T-cell (primary cell): ENCODE results near the gene RSU1. TPM values are rescaled to one million over a fixed set of nuclear protein-coding genes. Genes with fewer than 3 reads are reported as not detected.

Experiments used
- ATAC-seq, 4 experiments: fragments of 200-7000 bp in 3 of 4; fragments of 150-1000 bp in 1 of 4; cut with Tn5 transposase; replicated peaks in 1 of 4; 1 replicate in 3 of 4; 2 replicates in 1 of 4; pipeline ENCODE4 v1.10.0; 2021; ENCODE audit warnings: moderate library complexity in 3 of 4, mild to moderate bottlenecking in 2 of 4, moderate number of reproducible peaks in 1 of 4
- CTCF ChIA-PET, 2 donors: fragments of 300-600 bp; sonication (Branson Sonifier 250); formaldehyde crosslinking; loops; one replicate each; lab custom pipeline; 2022; ENCODE audit warnings: antibody characterized with exemption in 2 of 2; lab: Charles Lee
- POLR2A ChIA-PET, 2 donors: fragments of 300-600 bp; sonication (Branson Sonifier 250); formaldehyde crosslinking; loops; one replicate each; lab custom pipeline; 2022; ENCODE audit warnings: antibody characterized with exemption in 2 of 2; lab: Charles Lee
- DNase-seq, 35 experiments: peaks; one replicate each; pipeline versions ENCODE4 v3.0.0 to v3.0.0-alpha.2; 2013 to 2023
- H3K27ac ChIP-seq: one replicate; pipeline ENCODE4 v1.5.1; 2013; ENCODE audit warnings: low read length
- H3K27me3 ChIP-seq, 2 experiments: replicated peaks in 1 of 2; 1 replicate in 1 of 2; 2 replicates in 1 of 2; pipeline versions ENCODE4 v1.6.1 to v1.7.0; 2013; ENCODE audit warnings: low read length in 1 of 2, mixed read lengths in 1 of 2; ENCODE audit not compliant: control insufficient read depth in 2 of 2, insufficient read depth in 2 of 2; ENCODE audit errors: extremely low read depth in 1 of 2
- H3K36me3 ChIP-seq, 2 donors: 1 replicate in 1 of 2; 2 replicates in 1 of 2; pipeline versions ENCODE4 v1.6.1 to v1.7.0; 2013; ENCODE audit warnings: low read length in 1 of 2; ENCODE audit not compliant: control insufficient read depth in 2 of 2, insufficient read depth in 1 of 2; ENCODE audit errors: extremely low read depth in 1 of 2
- H3K4me1 ChIP-seq, 2 experiments: 1 replicate in 1 of 2; 2 replicates in 1 of 2; pipeline versions ENCODE4 v1.6.1 to v1.7.0; 2013; ENCODE audit warnings: low read length in 2 of 2, mixed read lengths in 1 of 2; ENCODE audit not compliant: insufficient read depth in 2 of 2, control insufficient read depth in 1 of 2; ENCODE audit errors: extremely low read depth in 1 of 2
- H3K4me3 ChIP-seq, 2 donors: 1 replicate in 1 of 2; 2 replicates in 1 of 2; pipeline versions ENCODE4 v1.5.1 to v1.7.0; 2013; ENCODE audit warnings: mild to moderate bottlenecking in 2 of 2, low read length in 1 of 2, moderate library complexity in 1 of 2; ENCODE audit not compliant: control insufficient read depth in 1 of 2; ENCODE audit errors: extremely low read depth in 1 of 2
- H3K9me3 ChIP-seq: 2 replicates; pipeline ENCODE4 v1.7.0; 2013
- H3K27ac Mint-ChIP-seq, 2 donors: one replicate each; pipeline ENCODE4 v1.8.0; 2020 to 2021; ENCODE audit warnings: mild to moderate bottlenecking in 2 of 2, mixed read lengths in 2 of 2
- H3K27me3 Mint-ChIP-seq, 2 donors: one replicate each; pipeline ENCODE4 v1.8.0; 2021 to 2022; ENCODE audit warnings: mixed read lengths in 2 of 2
- H3K36me3 Mint-ChIP-seq: one replicate; pipeline ENCODE4 v1.8.0; 2021; ENCODE audit warnings: mixed read lengths
- H3K4me1 Mint-ChIP-seq, 3 donors: one replicate each; pipeline ENCODE4 v1.8.0; 2020 to 2022; ENCODE audit warnings: mixed read lengths in 3 of 3, mild to moderate bottlenecking in 1 of 3
- H3K4me3 Mint-ChIP-seq, 3 donors: one replicate each; pipeline ENCODE4 v1.8.0; 2020 to 2022; ENCODE audit warnings: mild to moderate bottlenecking in 3 of 3, mixed read lengths in 3 of 3, moderate library complexity in 3 of 3
- H3K9me3 Mint-ChIP-seq, 3 donors: one replicate each; pipeline ENCODE4 v1.8.0; 2020 to 2022; ENCODE audit warnings: mixed read lengths in 3 of 3
- WGBS: methylation state at CpG from one replicate; pipeline ENCODE4 v1.1.5; 2013; ENCODE audit warnings: missing lambda C conversion rate; ENCODE audit not compliant: insufficient coverage; 5-methylcytosine and 5-hydroxymethylcytosine counted together
- total RNA-seq, 35 experiments: library from RNA in 6 of 35; stranded (reverse) in 6 of 35; fragments of 120-200 nt in 1 of 35; gene quantifications; one replicate each; pipeline versions ENCODE4 v1.2.1 to v1.2.4 and lab custom pipeline; 2013 to 2026

The RSU1 gene
- total RNA-seq, 5 donors from 2014 or later (not counting 1 experiment from before 2014, with no cell fraction given), result 49.5 to 60.4 (median 58.1) TPM

- ATAC-seq (no peak), DNase-seq (no peak)
- Mint-ChIP-seq H3K4me1 (peaks cover 33 to 42% (median 34%) of the 10 kb centered on the region in 3 donors), H3K9me3 (peaks cover 0 to 4% (median 3%) of the 10 kb centered on the region in 3 donors), H3K27me3 (no peaks in the 10 kb centered on the region), H3K4me3 (no peak overlapping the region), H3K36me3 (peaks cover 50% of the 10 kb centered on the region), H3K27ac (peak overlapping the region; percentile 93 to 96)
- WGBS, result 67% methylated on average over 1 of the region's 4 CpGs
- ChIA-PET CTCF (interaction anchor here (0.8 to 1.6 kb wide), 3 partner anchors 12 to 24 kb away, joined by 3 to 4 read pairs (median 3); no protein-coding TSS in a partner anchor), POLR2A (interaction anchor here in 1 of 2 donors (1.1 kb wide), 1 partner anchor 28 kb away, joined by 4 read pairs; the partner anchor contains the start of gene RSU1)
- H3K9me3 ChIP-seq, result no peaks in the 10 kb centered on the region
- H3K27me3 ChIP-seq, result no peaks in the 10 kb centered on the region
- H3K27ac ChIP-seq, result peak overlapping the region; percentile 97
- peaks cover 2 to 6% of the 10 kb centered on the region in 2 donors for H3K36me3 ChIP-seq
- H3K4me3 ChIP-seq, result no peak overlapping the region
- peaks cover 3 to 28% of the 10 kb centered on the region in 2 experiments for H3K4me1 ChIP-seq
Observed at GRCh38 chr10:16789765-16790164, 27.5 kb downstream of the RSU1 start.

- no peak overlapping the region for H3K4me3 ChIP-seq
- no peaks in the 10 kb centered on the region for H3K9me3 ChIP-seq
- H3K4me1 Mint-ChIP-seq, result peaks cover 33 to 44% (median 34%) of the 10 kb centered on the region in 3 donors
- peaks cover 3 to 28% of the 10 kb centered on the region in 2 experiments for H3K4me1 ChIP-seq
- 100% methylated on average over 4 of the region's 7 CpGs for WGBS
- no peak overlapping the region for H3K4me3 Mint-ChIP-seq
- peaks cover 45% of the 10 kb centered on the region for H3K36me3 Mint-ChIP-seq
- peaks cover 2 to 9% of the 10 kb centered on the region in 2 donors for H3K36me3 ChIP-seq
- H3K27me3 Mint-ChIP-seq, result no peaks in the 10 kb centered on the region
- DNase-seq, result no peak
- no peaks in the 10 kb centered on the region for H3K27me3 ChIP-seq
- peak overlapping the region; percentile 97 for H3K27ac ChIP-seq
- H3K9me3 Mint-ChIP-seq, result peaks cover 0 to 4% (median 3%) of the 10 kb centered on the region in 3 donors
- no peak for ATAC-seq
- POLR2A ChIA-PET, result interaction anchor here in 1 of 2 donors (1.1 kb wide), 1 partner anchor 28 kb away, joined by 4 read pairs; the partner anchor contains the start of gene RSU1
- peak overlapping the region; percentile 93 to 96 for H3K27ac Mint-ChIP-seq
- CTCF ChIA-PET, result interaction anchor here (0.8 to 1.6 kb wide), 4 partner anchors 12 to 28 kb away, joined by 3 to 4 read pairs (median 3); partner anchors contain the start of gene RSU1 (in 1 of the 2)
Observed at GRCh38 chr10:16789261-16789660, 28.0 kb downstream of the RSU1 start.

- peaks cover 40% of the 10 kb centered on the region for H3K36me3 Mint-ChIP-seq
Observed at GRCh38 chr10:16788778-16789177, 28.4 kb downstream of the RSU1 start.

GRCh38 chr10:16788125-16788524 lies 29.1 kb downstream of the RSU1 start:
- Histone ChIP-seq H3K4me1 (peaks cover 3 to 28% of the 10 kb centered on the region in 2 experiments), H3K27ac (peak overlapping the region; percentile 97), H3K27me3 (no peaks in the 10 kb centered on the region), H3K9me3 (no peaks in the 10 kb centered on the region), H3K36me3 (peaks cover 2 to 6% of the 10 kb centered on the region in 2 donors), H3K4me3 (no peak overlapping the region)
- H3K9me3 Mint-ChIP-seq, result peaks cover 0 to 4% (median 3%) of the 10 kb centered on the region in 3 donors
- CTCF ChIA-PET, result no interaction called here
- H3K27ac Mint-ChIP-seq, result peak overlapping the region; percentile 93 to 96
- WGBS, result no CpG with 5 or more reads among the region's 6 CpGs
- peak overlapping the region in 2 of 3 donors; percentile 28 to 46 for H3K4me3 Mint-ChIP-seq
- DNase-seq, result peak in 3 of 35 experiments; percentile 3 to 49 (median 12)
- peaks cover 34% of the 10 kb centered on the region for H3K36me3 Mint-ChIP-seq
- H3K4me1 Mint-ChIP-seq, result peaks cover 33 to 42% (median 34%) of the 10 kb centered on the region in 3 donors
- POLR2A ChIA-PET, result interaction anchor here in 1 of 2 donors (0.6 kb wide), 1 partner anchor 47 kb away, joined by 6 read pairs; no protein-coding TSS in a partner anchor
- ATAC-seq, result peak in 3 of 4 experiments; percentile 9 to 25 (median 10)
- H3K27me3 Mint-ChIP-seq, result no peaks in the 10 kb centered on the region

More at GRCh38 chr10:16788778-16789177, 28.4 kb downstream of the RSU1 start:
- Mint-ChIP-seq H3K4me3 (no peak overlapping the region), H3K27ac (peak overlapping the region; percentile 93 to 96), H3K27me3 (no peaks in the 10 kb centered on the region), H3K9me3 (peaks cover 0 to 4% (median 3%) of the 10 kb centered on the region in 3 donors), H3K4me1 (peaks cover 33 to 44% (median 34%) of the 10 kb centered on the region in 3 donors)
- Histone ChIP-seq H3K36me3 (peaks cover 2 to 7% of the 10 kb centered on the region in 2 donors), H3K9me3 (no peaks in the 10 kb centered on the region), H3K27me3 (no peaks in the 10 kb centered on the region), H3K27ac (peak overlapping the region; percentile 97), H3K4me3 (no peak overlapping the region), H3K4me1 (peaks cover 3 to 28% of the 10 kb centered on the region in 2 experiments)
- POLR2A ChIA-PET, result interaction anchor here in 1 of 2 donors (0.6 to 1.1 kb wide), 2 partner anchors 29 to 47 kb away, joined by 4 to 6 read pairs; partner anchors contain the start of gene RSU1
- ATAC-seq, result no peak
- no peak for DNase-seq
- CTCF ChIA-PET, result interaction anchor here in 1 of 2 donors (0.8 to 1.6 kb wide), 2 partner anchors 24 to 29 kb away, joined by 3 to 4 read pairs; partner anchors contain the start of gene RSU1
- WGBS, result 100% methylated on average over 1 of the region's 3 CpGs

GRCh38 chr10:16787361-16787791 lies 29.8 kb downstream of the RSU1 start:
- CTCF ChIA-PET, result interaction anchor here in 1 of 2 donors (1.3 kb wide), 1 partner anchor 10 kb away, joined by 3 read pairs; no protein-coding TSS in a partner anchor
- DNase-seq (peak; percentile 22 to 87 (median 67)), ATAC-seq (peak; percentile 98 to 99 (median 98))
- H3K36me3 ChIP-seq, result peaks cover 2 to 6% of the 10 kb centered on the region in 2 donors
- H3K9me3 ChIP-seq, result no peaks in the 10 kb centered on the region
- WGBS, result 71% methylated on average over 5 of the region's 12 CpGs
- peak overlapping the region; percentile 97 for H3K27ac ChIP-seq
- Mint-ChIP-seq H3K9me3 (peaks cover 0 to 4% (median 3%) of the 10 kb centered on the region in 3 donors), H3K4me1 (peaks cover 33 to 42% (median 34%) of the 10 kb centered on the region in 3 donors), H3K27ac (peak overlapping the region; percentile 93 to 96), H3K36me3 (peaks cover 31% of the 10 kb centered on the region), H3K4me3 (peak overlapping the region; percentile 28 to 46 (median 35)), H3K27me3 (no peaks in the 10 kb centered on the region)
- no peak overlapping the region for H3K4me3 ChIP-seq
- H3K4me1 ChIP-seq, result peaks cover 3 to 28% of the 10 kb centered on the region in 2 experiments
- POLR2A ChIA-PET, result no interaction called here
- no peaks in the 10 kb centered on the region for H3K27me3 ChIP-seq

- Histone ChIP-seq H3K4me3 (no peak overlapping the region), H3K4me1 (peaks cover 3 to 22% of the 10 kb centered on the region in 2 experiments), H3K27me3 (no peaks in the 10 kb centered on the region), H3K27ac (no peak overlapping the region), H3K9me3 (no peaks in the 10 kb centered on the region), H3K36me3 (peaks cover 3 to 16% of the 10 kb centered on the region in 2 donors)
- DNase-seq (no peak), ATAC-seq (no peak)
- ChIA-PET POLR2A (no interaction called here), CTCF (no interaction called here)
- H3K4me3 Mint-ChIP-seq, result no peak overlapping the region
- H3K27ac Mint-ChIP-seq, result peak overlapping the region; percentile 70 to 89
- peaks cover 37 to 42% (median 39%) of the 10 kb centered on the region in 3 donors for H3K4me1 Mint-ChIP-seq
- peaks cover 19% of the 10 kb centered on the region for H3K36me3 Mint-ChIP-seq
- H3K27me3 Mint-ChIP-seq, result no peaks in the 10 kb centered on the region
- H3K9me3 Mint-ChIP-seq, result no peaks in the 10 kb centered on the region
- 95% methylated on average over 4 of the region's 7 CpGs for WGBS
Observed at GRCh38 chr10:16780338-16780880, 36.8 kb downstream of the RSU1 start.
